GM12878 (cell line): ENCODE results near the gene RNF223. TPM values are rescaled to one million over a fixed set of nuclear protein-coding genes. Genes with fewer than 3 reads are reported as not detected.

ENCODE experiments used
- ATAC-seq: fragments of 200-7000 bp; cut with Tn5 transposase; 3 replicates; pipeline ENCODE4 v1.9.1; 2020; ENCODE audit warnings: mild to moderate bottlenecking, moderate library complexity
- BruUV-seq: library from RNA; stranded (reverse); fragments of 400-500 nt; replicated peaks from 2 replicates; lab custom pipeline; 2021; lab: Mats Ljungman, UMichigan
- CTCF ChIA-PET: fragments of 300-600 bp; sonication (Branson Sonifier 250); formaldehyde crosslinking; extraction: SDS; loops from one replicate; lab custom pipeline; 2021; ENCODE audit warnings: inconsistent platforms; lab: Yijun Ruan, JAX
- POLR2A ChIA-PET: fragments of 350-600 bp; formaldehyde crosslinking; extraction: SDS; loops from one replicate; lab custom pipeline; 2021; ENCODE audit warnings: inconsistent platforms; lab: Charles Lee
- RAD21 ChIA-PET: fragments of 300-600 bp; sonication (Branson Sonifier 250); formaldehyde crosslinking; loops from one replicate; lab custom pipeline; 2023; ENCODE audit warnings: antibody characterized with exemption; ENCODE audit not compliant: unreplicated experiment; lab: Charles Lee
- SMC1A ChIA-PET: fragments of 300-600 bp; sonication (Branson Sonifier 250); formaldehyde crosslinking; loops from one replicate; lab custom pipeline; 2023; ENCODE audit not compliant: unreplicated experiment, uncharacterized antibody; lab: Charles Lee
- DNase-seq: peaks from one replicate; pipeline ENCODE4 v3.0.0-alpha.2; 2011; ENCODE audit warnings: low read depth, low spot score
- FAIRE-seq: peaks from 3 replicates; lab custom pipeline; 2011; peaks lifted over from hg19 to GRCh38; lab: Jason Lieb, UNC
- H2AFZ ChIP-seq: 2 replicates; pipeline ENCODE4 v1.6.0; 2011; ENCODE audit warnings: low read depth, low read length, control low read depth; ENCODE audit not compliant: control insufficient read depth
- H3K27ac ChIP-seq: 2 replicates; pipeline ENCODE4 v1.5.1; 2011; ENCODE audit warnings: control low read depth; ENCODE audit not compliant: control insufficient read depth, insufficient read depth
- H3K27me3 ChIP-seq, 2 experiments: replicated peaks in 1 of 2; 2 replicates each; pipeline versions ENCODE4 v1.6.0 to v1.6.1; 2011; ENCODE audit warnings: low read length in 1 of 2; ENCODE audit not compliant: control insufficient read depth in 2 of 2, insufficient read depth in 2 of 2
- H3K36me3 ChIP-seq, 2 experiments: 2 replicates each; pipeline ENCODE4 v1.5.1; 2011; ENCODE audit warnings: low read length in 1 of 2; ENCODE audit not compliant: control insufficient read depth in 2 of 2, insufficient read depth in 2 of 2
- H3K4me1 ChIP-seq: 2 replicates; pipeline ENCODE4 v1.6.1; 2011; ENCODE audit warnings: mild to moderate bottlenecking, low read length, moderate library complexity, mixed read lengths; ENCODE audit not compliant: control insufficient read depth, insufficient read depth
- H3K4me2 ChIP-seq: 2 replicates; pipeline ENCODE4 v1.6.0; 2011; ENCODE audit warnings: control low read depth; ENCODE audit not compliant: control insufficient read depth, insufficient read depth
- H3K4me3 ChIP-seq: fragments of 200-600 bp; sonication (generic); 2 replicates; pipeline ENCODE4 v1.5.1; 2016
- H3K79me2 ChIP-seq: 2 replicates; pipeline ENCODE4 v1.6.0; 2011; ENCODE audit warnings: low read length; ENCODE audit not compliant: control insufficient read depth, insufficient read depth
- H3K9ac ChIP-seq: 2 replicates; pipeline ENCODE4 v1.8.0; 2011; ENCODE audit warnings: low read length, control low read depth, mixed read lengths; ENCODE audit not compliant: control insufficient read depth, insufficient read depth
- H3K9me3 ChIP-seq: replicated peaks from 3 replicates; pipeline ENCODE4 v1.5.1; 2011; ENCODE audit warnings: mild to moderate bottlenecking, low read length; ENCODE audit not compliant: control insufficient read depth, insufficient read depth
- H4K20me1 ChIP-seq: 2 replicates; pipeline ENCODE4 v1.6.0; 2011; ENCODE audit not compliant: control insufficient read depth, insufficient read depth
- BCL11A ChIP-seq: IDR thresholded peaks from 2 replicates; pipeline ENCODE4 v1.6.1; 2011; ENCODE audit warnings: low read depth, low read length
- FOS ChIP-seq: IDR thresholded peaks from 3 replicates; pipeline ENCODE4 v1.6.1; 2011; ENCODE audit warnings: borderline replicate concordance; ENCODE audit not compliant: insufficient read length; ENCODE audit errors: extremely low read depth
- MEF2A ChIP-seq: IDR thresholded peaks from 2 replicates; pipeline ENCODE4 v1.6.1; 2011; ENCODE audit warnings: low read depth, mild to moderate bottlenecking, low read length, moderate library complexity; ENCODE audit not compliant: insufficient read depth
- POLR2A ChIP-seq: IDR thresholded peaks from 2 replicates; pipeline ENCODE4 v1.6.1; 2011; ENCODE audit warnings: low read depth, mild to moderate bottlenecking, low read length
- POLR2AphosphoS5 ChIP-seq: IDR thresholded peaks from 2 replicates; pipeline ENCODE4 v1.6.1; 2011; ENCODE audit warnings: mild to moderate bottlenecking, low read length, inconsistent platforms
- RAD51 ChIP-seq: fragments of 450-650 bp; IDR thresholded peaks from 2 replicates; pipeline ENCODE4 v1.6.1; 2016; ENCODE audit warnings: moderate library complexity, mild to moderate bottlenecking, inconsistent platforms
- RFX5 ChIP-seq: IDR thresholded peaks from 2 replicates; pipeline ENCODE4 v1.6.1; 2011; ENCODE audit warnings: low read depth, low read length, improper control_type of control experiment
- WGBS: methylation state at CpG from one replicate; pipeline ENCODE4 v1.1.6; 2016; ENCODE audit warnings: low lambda C conversion rate; ENCODE audit not compliant: insufficient replicate concordance, insufficient coverage; ENCODE audit errors: missing lambda C conversion rate; 5-methylcytosine and 5-hydroxymethylcytosine counted together
- in situ Hi-C: fragments of 300-500 bp; cut with MboI; formaldehyde crosslinking; loops from 9 replicates; pipeline ENCODE4 v1.14.3; 2018; ENCODE audit warnings: mixed read lengths
- intact Hi-C: fragments of 100-400 bp; cut with micrococcal nuclease; formaldehyde crosslinking; loops from one replicate; pipeline ENCODE4 v1.14.2; 2022; ENCODE audit not compliant: unreplicated experiment
- polyA plus RNA-seq, 11 experiments: library from polyadenylated mRNA; depleted of rRNA in 4 of 11; unstranded in 6 of 11; stranded (reverse) in 5 of 11; fragments of >200 nt; fragmentation: Nextera tagmentation in 4 of 11; fragmentation: Illumina TruSeq in 1 of 11; extraction: Ambion mirVana in 4 of 11; extraction: Trizol in 1 of 11; gene quantifications; 1 replicate in 1 of 11; 2 replicates in 10 of 11; pipeline versions ENCODE4 v1.2.1 to v1.2.3, GENCODE V29; 2011 to 2016; ENCODE audit warnings: inconsistent platforms in 2 of 11, missing spikeins in 2 of 11, low read depth in 1 of 11
- total RNA-seq, 4 experiments: library from RNA; depleted of rRNA in 3 of 4; stranded (reverse); fragments of >200 nt in 3 of 4; fragmentation: Illumina TruSeq in 1 of 4; extraction: Trizol in 1 of 4; gene quantifications; 2 replicates each; pipeline versions ENCODE4 v1.2.1 to v1.2.3, GENCODE V29; 2013 to 2021
- TF ChIP-seq, protein P1 (sequence below): IDR thresholded peaks from 2 replicates; pipeline ENCODE4 v1.6.1; 2011; ENCODE audit warnings: borderline replicate concordance, low read depth, mild to moderate bottlenecking, moderate library complexity, mixed read lengths, low read length; ENCODE audit not compliant: insufficient read depth; ENCODE audit errors: extremely low read length

RNF223 gene
- total and polyA plus RNA-seq, 10 of the 15 experiments (the other 5 are each of a cell fraction or from before 2014, with no cell fraction given) = 0.06 TPM; not detected in 9

DNA sequence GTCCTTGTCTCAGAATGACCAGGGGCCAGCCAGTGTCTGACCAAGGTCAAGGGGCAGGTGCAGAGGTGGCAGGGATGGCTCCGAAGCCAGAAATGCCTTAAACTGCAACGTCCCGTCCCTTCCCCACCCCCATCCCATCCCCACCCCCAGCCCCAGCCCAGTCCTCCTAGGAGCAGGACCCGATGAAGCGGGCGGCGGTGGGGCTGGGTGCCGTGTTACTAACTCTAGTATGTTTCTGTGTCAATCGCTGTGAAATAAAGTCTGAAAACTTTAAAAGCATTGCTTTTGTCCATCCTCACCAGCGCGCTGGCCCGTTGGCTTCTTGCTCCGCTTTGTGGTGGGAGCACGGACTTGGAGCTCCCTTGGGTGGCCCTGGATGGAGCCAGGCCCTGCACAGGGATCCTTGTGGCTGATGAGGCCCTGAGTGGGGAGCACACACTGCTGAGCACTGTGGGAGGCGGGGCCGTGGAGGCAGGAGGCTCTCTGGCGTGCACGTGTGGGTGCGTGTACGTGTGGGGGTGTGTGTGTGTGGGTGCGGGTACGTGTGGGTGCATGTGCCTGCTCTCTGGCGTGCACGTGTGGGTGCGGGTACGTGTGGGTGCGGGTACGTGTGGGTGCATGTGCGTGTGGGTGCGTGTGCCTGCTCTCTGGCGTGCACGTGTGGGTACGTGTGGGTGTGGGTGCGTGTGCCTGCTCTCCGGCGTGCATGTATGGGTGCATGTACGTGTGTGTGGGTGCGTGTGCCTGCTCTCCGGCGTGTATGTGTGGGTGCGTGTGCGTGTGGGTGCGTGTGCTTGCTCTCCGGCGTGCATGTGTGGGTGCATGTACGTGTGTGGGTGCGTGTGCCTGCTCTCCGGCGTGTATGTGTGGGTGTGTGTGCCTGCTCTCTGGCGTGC is 18.0 kb downstream of the RNF223 start:
- DNase-seq (no peak), FAIRE-seq (no peak), ATAC-seq (no peak)
- Histone ChIP-seq H3K27me3 (no peaks in the 10 kb centered on the region), H3K36me3 (peaks cover 3 to 6% of the 10 kb centered on the region in 2 experiments; a peak in 2 of 4 replicates), H3K79me2 (no peaks in the 10 kb centered on the region), H4K20me1 (no peaks in the 10 kb centered on the region), H3K4me2 (no peak overlapping the region), H3K9ac (no peak overlapping the region), H3K4me3 (no peak overlapping the region), H3K9me3 (no peaks in the 10 kb centered on the region), H3K4me1 (peaks cover 13% of the 10 kb centered on the region), H3K27ac (no peak overlapping the region), H2AFZ (no peak overlapping the region)
- ChIA-PET POLR2A (no interaction called here), RAD21 (no interaction called here), SMC1A (no interaction called here), CTCF (no interaction called here)
- peak; percentile 52; the same call in 1 of the 2 replicates for TF ChIP-seq POLR2A
- TF ChIP-seq BCL11A = no peak
- no TSS peak for BruUV-seq
- in situ Hi-C loops (no loop called here), intact Hi-C loops (no loop called here)
- 82% methylated on average over 45 of the region's 50 CpGs for WGBS

DNA sequence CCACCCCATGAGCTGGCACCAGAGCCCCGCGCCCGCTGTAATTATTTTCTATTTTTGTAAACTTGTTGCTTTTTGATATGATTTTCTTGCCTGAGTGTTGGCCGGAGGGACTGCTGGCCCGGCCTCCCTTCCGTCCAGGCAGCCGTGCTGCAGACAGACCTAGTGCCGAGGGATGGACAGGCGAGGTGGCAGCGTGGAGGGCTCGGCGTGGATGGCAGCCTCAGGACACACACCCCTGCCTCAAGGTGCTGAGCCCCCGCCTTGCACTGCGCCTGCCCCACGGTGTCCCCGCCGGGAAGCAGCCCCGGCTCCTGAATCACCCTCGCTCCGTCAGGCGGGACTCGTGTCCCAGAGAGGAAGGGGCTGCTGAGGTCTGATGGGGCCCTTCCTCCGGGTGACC is 19.1 kb downstream of the RNF223 start:
- CTCF ChIA-PET = no interaction called here
- intact Hi-C loops = no loop called here

More for the DNA sequence above, 19.1 kb downstream of the RNF223 start:
- H3K9ac ChIP-seq = no peak overlapping the region
- no peaks in the 10 kb centered on the region for H3K9me3 ChIP-seq
- no peaks in the 10 kb centered on the region for H3K79me2 ChIP-seq
- SMC1A ChIA-PET = no interaction called here
- no peak overlapping the region for H3K27ac ChIP-seq
- H3K36me3 ChIP-seq = peaks cover 3 to 6% of the 10 kb centered on the region in 2 experiments; a peak in 2 of 4 replicates
- in situ Hi-C loops = loop anchor here (5.0 kb wide), 1 partner anchor 47 kb away; no protein-coding TSS in a partner anchor
- WGBS = 82% methylated on average over 23 of the region's 23 CpGs
- RAD21 ChIA-PET = no interaction called here
- no peaks in the 10 kb centered on the region for H4K20me1 ChIP-seq
- no peak overlapping the region for H2AFZ ChIP-seq
- POLR2A ChIA-PET = no interaction called here
- no peak overlapping the region for H3K4me3 ChIP-seq
- FAIRE-seq (no peak), ATAC-seq (no peak), DNase-seq (no peak)
- no TSS peak for BruUV-seq
- TF ChIP-seq RFX5 (no peak), POLR2AphosphoS5 (no peak), FOS (no peak), MEF2A (no peak), RAD51 (no peak)
- TF ChIP-seq, protein P1, sequence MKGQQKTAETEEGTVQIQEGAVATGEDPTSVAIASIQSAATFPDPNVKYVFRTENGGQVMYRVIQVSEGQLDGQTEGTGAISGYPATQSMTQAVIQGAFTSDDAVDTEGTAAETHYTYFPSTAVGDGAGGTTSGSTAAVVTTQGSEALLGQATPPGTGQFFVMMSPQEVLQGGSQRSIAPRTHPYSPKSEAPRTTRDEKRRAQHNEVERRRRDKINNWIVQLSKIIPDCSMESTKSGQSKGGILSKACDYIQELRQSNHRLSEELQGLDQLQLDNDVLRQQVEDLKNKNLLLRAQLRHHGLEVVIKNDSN = no peak
- no peak overlapping the region for H3K4me2 ChIP-seq
- H3K27me3 ChIP-seq = no peaks in the 10 kb centered on the region
- H3K4me1 ChIP-seq = peaks cover 18% of the 10 kb centered on the region
